K562 (cell line): ENCODE measurements around the gene ZNF335. TPM values are rescaled to one million over a fixed set of nuclear protein-coding genes. Genes with fewer than 3 reads are reported as not detected.

Source experiments
- BMI1 ChIP-seq: fragments of 150-350 bp; IDR thresholded peaks from 2 replicates; pipeline ENCODE4 v1.6.1; 2014; ENCODE audit warnings: low read length
- CBFB ChIP-seq: sonication (generic); formaldehyde crosslinking; IDR thresholded peaks from 2 replicates; pipeline ENCODE4 v1.4.0; 2020; ENCODE audit warnings: mild to moderate bottlenecking, missing genetic modification reagents
- CBX5 ChIP-seq: IDR thresholded peaks from 2 replicates; pipeline ENCODE4 v1.6.1; 2014; ENCODE audit warnings: low read depth, borderline replicate concordance
- ESRRA ChIP-seq: fragments of 450-650 bp; IDR thresholded peaks from 2 replicates; pipeline ENCODE4 v1.6.1; 2014; ENCODE audit warnings: low read depth, mild to moderate bottlenecking, moderate library complexity, borderline replicate concordance
- KLF10 ChIP-seq: fragments of 250-450 bp; sonication (Bioruptor Pico); IDR thresholded peaks from 2 replicates; pipeline ENCODE4 v1.6.1; 2021; ENCODE audit warnings: matching md5 sums
- MXD1 ChIP-seq: fragments of 250-450 bp; sonication (Bioruptor Pico); IDR thresholded peaks from 2 replicates; pipeline ENCODE4 v1.8.0; 2021; ENCODE audit warnings: borderline replicate concordance, mild to moderate bottlenecking, moderate library complexity; ENCODE audit not compliant: poor library complexity, severe bottlenecking
- NR3C1 ChIP-seq: sonication (generic); formaldehyde crosslinking; IDR thresholded peaks from 2 replicates; pipeline ENCODE4 v1.8.1; 2022; ENCODE audit warnings: missing genetic modification reagents
- OTX1 ChIP-seq: fragments of 450-650 bp; formaldehyde crosslinking; IDR thresholded peaks from 2 replicates; pipeline ENCODE4 v1.4.0; 2022; ENCODE audit warnings: mild to moderate bottlenecking
- PURB ChIP-seq: sonication (generic); formaldehyde crosslinking; IDR thresholded peaks from 2 replicates; pipeline ENCODE4 v1.9.0; 2021; ENCODE audit warnings: low read depth, mild to moderate bottlenecking, missing genetic modification reagents
- RFX5 ChIP-seq: IDR thresholded peaks from 2 replicates; pipeline ENCODE4 v1.6.1; 2011; ENCODE audit warnings: low read depth, mild to moderate bottlenecking, improper control_type of control experiment, low read length
- SMARCA4 ChIP-seq: fragments of 450-650 bp; IDR thresholded peaks from 2 replicates; pipeline ENCODE4 v1.6.1; 2016
- SNIP1 ChIP-seq: fragments of 450-650 bp; IDR thresholded peaks from 2 replicates; pipeline ENCODE4 v1.7.1; 2017; ENCODE audit warnings: low read depth, mild to moderate bottlenecking
- SREBF1 ChIP-seq: fragments of 150-350 bp; IDR thresholded peaks from 2 replicates; pipeline ENCODE4 v1.6.1; 2014; ENCODE audit warnings: antibody characterized with exemption, low read depth, low read length, borderline replicate concordance
- TARDBP ChIP-seq: fragments of 450-650 bp; IDR thresholded peaks from 2 replicates; pipeline ENCODE4 v1.6.1; 2016
- YBX1 ChIP-seq: fragments of 450-650 bp; IDR thresholded peaks from 2 replicates; pipeline ENCODE4 v1.7.1; 2016; ENCODE audit warnings: mild to moderate bottlenecking
- ZBTB9 ChIP-seq: fragments of 450-650 bp; formaldehyde crosslinking; IDR thresholded peaks from 2 replicates; pipeline ENCODE4 v1.4.0; 2020; ENCODE audit warnings: mild to moderate bottlenecking, moderate library complexity
- ZNF12 ChIP-seq: sonication (generic); formaldehyde crosslinking; IDR thresholded peaks from 2 replicates; pipeline ENCODE4 v1.4.0; 2020; ENCODE audit warnings: mild to moderate bottlenecking, missing genetic modification reagents
- ZNF551 ChIP-seq: fragments of 250-450 bp; sonication (Bioruptor Pico); IDR thresholded peaks from 2 replicates; pipeline ENCODE4 v1.5.0; 2021; ENCODE audit warnings: mild to moderate bottlenecking, moderate library complexity
- ZNF655 ChIP-seq: fragments of 250-450 bp; sonication (Bioruptor Pico); IDR thresholded peaks from 2 replicates; pipeline ENCODE4 v1.5.0; 2021
- polyA plus RNA-seq, 8 experiments: library from polyadenylated mRNA; depleted of rRNA in 4 of 8; stranded (reverse) in 5 of 8; unstranded in 3 of 8; fragments of >200 nt; fragmentation: Nextera tagmentation in 2 of 8; fragmentation: Illumina TruSeq in 1 of 8; extraction: Ambion mirVana in 2 of 8; extraction: Trizol in 1 of 8; gene quantifications; 2 replicates each; pipeline versions ENCODE4 v1.2.1 to v1.2.3, GENCODE V29; 2011 to 2014; ENCODE audit warnings: inconsistent platforms in 1 of 8, missing spikeins in 1 of 8
- total RNA-seq, 7 experiments: library from RNA; depleted of rRNA in 6 of 7; stranded (reverse); fragments of >200 nt in 6 of 7; fragmentation: Illumina TruSeq in 2 of 7; extraction: Trizol in 2 of 7; gene quantifications; 2 replicates each; pipeline versions ENCODE4 v1.2.1 to v1.2.3, GENCODE V29; 2011 to 2021; ENCODE audit warnings: low replicate concordance in 1 of 7
- TF ChIP-seq, protein P1 (sequence below): sonication (generic); formaldehyde crosslinking; IDR thresholded peaks from 2 replicates; pipeline ENCODE4 v1.8.0; 2023; ENCODE audit warnings: missing genetic modification reagents, mild to moderate bottlenecking, borderline replicate concordance

Gene ZNF335
- total and polyA plus RNA-seq, 9 of the 15 experiments (the other 6 are each of a cell fraction or from before 2014, with no cell fraction given), result 0.39 to 16.0 (median 7.6) TPM

DNA sequence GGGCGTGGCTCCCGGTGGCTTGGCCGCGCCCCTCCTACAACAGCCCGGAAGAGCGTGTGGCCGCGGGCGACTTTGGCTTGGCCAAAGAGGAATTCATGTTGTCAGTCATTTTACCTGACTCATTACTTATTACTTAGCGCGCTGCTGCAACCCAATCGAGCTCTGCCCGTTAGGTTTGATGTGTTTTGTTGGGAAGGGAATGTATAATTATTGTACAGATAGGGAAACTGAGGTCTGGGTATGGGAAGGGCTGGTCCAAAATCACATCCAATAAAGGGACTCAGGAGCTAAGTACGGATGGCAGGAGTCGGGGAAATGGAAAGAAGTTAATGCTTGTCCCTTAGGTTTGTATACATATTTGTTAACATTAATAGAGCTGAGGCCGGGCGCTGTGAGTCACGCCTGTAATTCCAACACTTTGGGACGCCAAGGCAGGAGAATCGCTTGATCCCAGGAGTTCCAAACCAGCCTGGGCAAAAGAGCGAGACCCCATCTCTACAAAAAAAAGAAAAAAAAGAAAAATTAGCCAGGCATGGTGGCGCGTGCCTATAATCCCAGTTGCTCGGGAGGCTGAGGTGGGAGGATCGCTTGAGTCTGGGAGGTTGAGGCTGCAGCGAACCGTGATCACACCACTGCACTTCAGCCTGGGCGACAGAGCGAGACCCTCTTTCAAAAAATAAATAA, 639 bp upstream of the ZNF335 start (continued):
- TF ChIP-seq, protein P1, sequence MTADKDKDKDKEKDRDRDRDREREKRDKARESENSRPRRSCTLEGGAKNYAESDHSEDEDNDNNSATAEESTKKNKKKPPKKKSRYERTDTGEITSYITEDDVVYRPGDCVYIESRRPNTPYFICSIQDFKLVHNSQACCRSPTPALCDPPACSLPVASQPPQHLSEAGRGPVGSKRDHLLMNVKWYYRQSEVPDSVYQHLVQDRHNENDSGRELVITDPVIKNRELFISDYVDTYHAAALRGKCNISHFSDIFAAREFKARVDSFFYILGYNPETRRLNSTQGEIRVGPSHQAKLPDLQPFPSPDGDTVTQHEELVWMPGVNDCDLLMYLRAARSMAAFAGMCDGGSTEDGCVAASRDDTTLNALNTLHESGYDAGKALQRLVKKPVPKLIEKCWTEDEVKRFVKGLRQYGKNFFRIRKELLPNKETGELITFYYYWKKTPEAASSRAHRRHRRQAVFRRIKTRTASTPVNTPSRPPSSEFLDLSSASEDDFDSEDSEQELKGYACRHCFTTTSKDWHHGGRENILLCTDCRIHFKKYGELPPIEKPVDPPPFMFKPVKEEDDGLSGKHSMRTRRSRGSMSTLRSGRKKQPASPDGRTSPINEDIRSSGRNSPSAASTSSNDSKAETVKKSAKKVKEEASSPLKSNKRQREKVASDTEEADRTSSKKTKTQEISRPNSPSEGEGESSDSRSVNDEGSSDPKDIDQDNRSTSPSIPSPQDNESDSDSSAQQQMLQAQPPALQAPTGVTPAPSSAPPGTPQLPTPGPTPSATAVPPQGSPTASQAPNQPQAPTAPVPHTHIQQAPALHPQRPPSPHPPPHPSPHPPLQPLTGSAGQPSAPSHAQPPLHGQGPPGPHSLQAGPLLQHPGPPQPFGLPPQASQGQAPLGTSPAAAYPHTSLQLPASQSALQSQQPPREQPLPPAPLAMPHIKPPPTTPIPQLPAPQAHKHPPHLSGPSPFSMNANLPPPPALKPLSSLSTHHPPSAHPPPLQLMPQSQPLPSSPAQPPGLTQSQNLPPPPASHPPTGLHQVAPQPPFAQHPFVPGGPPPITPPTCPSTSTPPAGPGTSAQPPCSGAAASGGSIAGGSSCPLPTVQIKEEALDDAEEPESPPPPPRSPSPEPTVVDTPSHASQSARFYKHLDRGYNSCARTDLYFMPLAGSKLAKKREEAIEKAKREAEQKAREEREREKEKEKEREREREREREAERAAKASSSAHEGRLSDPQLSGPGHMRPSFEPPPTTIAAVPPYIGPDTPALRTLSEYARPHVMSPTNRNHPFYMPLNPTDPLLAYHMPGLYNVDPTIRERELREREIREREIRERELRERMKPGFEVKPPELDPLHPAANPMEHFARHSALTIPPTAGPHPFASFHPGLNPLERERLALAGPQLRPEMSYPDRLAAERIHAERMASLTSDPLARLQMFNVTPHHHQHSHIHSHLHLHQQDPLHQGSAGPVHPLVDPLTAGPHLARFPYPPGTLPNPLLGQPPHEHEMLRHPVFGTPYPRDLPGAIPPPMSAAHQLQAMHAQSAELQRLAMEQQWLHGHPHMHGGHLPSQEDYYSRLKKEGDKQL (CRISPR knock-in tag), result no peak
- TF ChIP-seq ZNF655 (CRISPR knock-in tag), result no peak
- 0 out of 2 replicates have a peak, but pooled peaks have one; percentile 5 for TF ChIP-seq ESRRA
- no peak for TF ChIP-seq YBX1
- TF ChIP-seq SNIP1, result no peak
- no peak for TF ChIP-seq ZNF12 (CRISPR knock-in tag)
- TF ChIP-seq KLF10, result no peak
- TF ChIP-seq SMARCA4, result no peak
- no peak for TF ChIP-seq CBX5
- no peak for TF ChIP-seq NR3C1 (CRISPR knock-in tag)
- no peak for TF ChIP-seq BMI1
- no peak for TF ChIP-seq OTX1
- TF ChIP-seq ZBTB9 (CRISPR knock-in tag), result no peak
- TF ChIP-seq MXD1 (CRISPR knock-in tag), result no peak
- no peak for TF ChIP-seq RFX5
- no peak for TF ChIP-seq SREBF1
- TF ChIP-seq TARDBP, result 0 out of 2 replicates have a peak, but pooled peaks have one; percentile 7
- TF ChIP-seq PURB, result no peak
- no peak for TF ChIP-seq ZNF551 (CRISPR knock-in tag)
- TF ChIP-seq CBFB (CRISPR knock-in tag), result no peak
